Liver (tissue), 3 donors: ENCODE data around the gene NOP16.

Experiments
- ATF3 ChIP-seq: IDR thresholded peaks from 2 replicates; pipeline ENCODE4 v1.6.1; 2016; ENCODE audit warnings: antibody characterized with exemption
- CTCF ChIP-seq: fragments of 150-350 bp; IDR thresholded peaks from 2 replicates; pipeline ENCODE4 v1.5.1; 2017; ENCODE audit warnings: improper control_type of control experiment, low read depth, low read length; ENCODE audit not compliant: missing input control
- GABPA ChIP-seq, 2 donors: IDR thresholded peaks in 1 of 2; conservative IDR thresholded peaks in 1 of 2; 2 replicates each; pipeline ENCODE4 v1.6.1; 2016; ENCODE audit warnings: antibody characterized with exemption in 2 of 2, mild to moderate bottlenecking in 1 of 2, moderate library complexity in 1 of 2
- RAD21 ChIP-seq, 2 donors: IDR thresholded peaks; 2 replicates each; pipeline ENCODE4 v1.6.1; 2016; ENCODE audit warnings: antibody characterized with exemption in 2 of 2, mild to moderate bottlenecking in 2 of 2
- REST ChIP-seq: IDR thresholded peaks from 2 replicates; pipeline ENCODE4 v1.6.1; 2016; ENCODE audit warnings: antibody characterized with exemption, mild to moderate bottlenecking
- RXRA ChIP-seq, 2 donors: IDR thresholded peaks; 2 replicates each; pipeline ENCODE4 v1.6.1; 2017 to 2018; ENCODE audit warnings: antibody characterized with exemption in 2 of 2, mild to moderate bottlenecking in 1 of 2
- SP1 ChIP-seq: IDR thresholded peaks from 2 replicates; pipeline ENCODE4 v1.6.1; 2018; ENCODE audit warnings: antibody characterized with exemption, mild to moderate bottlenecking
- TAF1 ChIP-seq: conservative IDR thresholded peaks from 2 replicates; pipeline ENCODE4 v1.6.1; 2016; ENCODE audit warnings: antibody characterized with exemption, mild to moderate bottlenecking
- YY1 ChIP-seq: IDR thresholded peaks from 2 replicates; pipeline ENCODE4 v1.6.1; 2016; ENCODE audit warnings: antibody characterized with exemption, mild to moderate bottlenecking
- ZBTB33 ChIP-seq: IDR thresholded peaks from 2 replicates; pipeline ENCODE4 v1.6.1; 2016; ENCODE audit warnings: antibody characterized with exemption
- donor health status: healthy.
- donor health status: healthy.

- TF ChIP-seq RXRA (IDR thresholded peaks at IDR 0.05) (no peak), CTCF (no peak), RAD21 (IDR thresholded peaks at IDR 0.05) (no peak), ATF3 (no peak), ZBTB33 (no peak), REST (no peak), YY1 (no peak), GABPA (IDR thresholded peaks at IDR 0.05 in 1 of 2, conservative IDR thresholded peaks at IDR 0.05 in 1 of 2) (no peak), TAF1 (no peak), SP1 (no peak)
These were observed 3.6 kb upstream of the NOP16 start for GRCh38 chr5:176391999-176392398.
